Activated gamma-delta T cell treated with anti-CD3 and anti-CD28 coated beads, Interleukin-2, amount 50 U/mL, for 16 hours (primary cell): Measurements from ENCODE around the gene NUP50.
"Not testable (repeated sequence)": the region's sequence is repeated elsewhere in the genome, so short reads cannot be mapped to it uniquely, and the experiment has no call there.

Experiments
- DNase-seq: peaks from one replicate; pipeline ENCODE4 v3.0.0-alpha.2; 2020; ENCODE audit warnings: low read depth

The NUP50 gene

GRCh38 chr22:45162531-45162930 lies 1.2 kb upstream of the NUP50 start:
- no peak for DNase-seq

- no peak for DNase-seq
These were observed 650 bp upstream of the NUP50 start for GRCh38 chr22:45163099-45163450.

GRCh38 chr22:45164270-45165088 lies 754 bp downstream of the NUP50 start:
- DNase-seq = no peak

GRCh38 chr22:45166932-45167331 lies 3.2 kb downstream of the NUP50 start:
- DNase-seq = no peak

GRCh38 chr22:45169591-45170466 lies 6.1 kb downstream of the NUP50 start:
- no peak for DNase-seq

GRCh38 chr22:45171830-45172229 lies 8.1 kb downstream of the NUP50 start:
- no peak for DNase-seq

- no peak for DNase-seq
These were observed 9.3 kb downstream of the NUP50 start for GRCh38 chr22:45172881-45173585.

- no peak for DNase-seq
These were observed 15.7 kb downstream of the NUP50 start for GRCh38 chr22:45179276-45180049.

GRCh38 chr22:45180146-45180679 lies 16.5 kb downstream of the NUP50 start:
- no peak for DNase-seq

- no peak for DNase-seq
These were observed 17.5 kb downstream of the NUP50 start for GRCh38 chr22:45181240-45181639.

- no peak for DNase-seq
These were observed 18.0 kb downstream of the NUP50 start for GRCh38 chr22:45181766-45182165.

GRCh38 chr22:45183974-45184373 lies 20.2 kb downstream of the NUP50 start:
- DNase-seq = no peak

GRCh38 chr22:45185718-45186514 lies 22.2 kb downstream of the NUP50 start:
- no peak for DNase-seq

- DNase-seq = no peak
These were observed 24.2 kb downstream of the NUP50 start for GRCh38 chr22:45187891-45188290.

GRCh38 chr22:45188779-45189178 lies 25.1 kb downstream of the NUP50 start:
- no peak for DNase-seq

- no peak for DNase-seq
These were observed 26.6 kb downstream of the NUP50 start for GRCh38 chr22:45190202-45190872.

GRCh38 chr22:45191746-45192145 lies 28.0 kb downstream of the NUP50 start:
- not testable (repeated sequence) for DNase-seq

GRCh38 chr22:45192701-45193187 lies 29.0 kb downstream of the NUP50 start:
- no peak for DNase-seq

GRCh38 chr22:45194686-45195085 lies 31.0 kb downstream of the NUP50 start:
- DNase-seq = no peak

GRCh38 chr22:45195616-45196015 lies 31.9 kb downstream of the NUP50 start:
- DNase-seq = no peak
